Glomerular visceral epithelial cell (primary cell): ENCODE measurements around the gene TPI1.

Source experiments
- DNase-seq: peaks from one replicate; pipeline ENCODE4 v3.0.0-alpha.2; 2016; ENCODE audit errors: extremely low spot score

Gene TPI1

DNA sequence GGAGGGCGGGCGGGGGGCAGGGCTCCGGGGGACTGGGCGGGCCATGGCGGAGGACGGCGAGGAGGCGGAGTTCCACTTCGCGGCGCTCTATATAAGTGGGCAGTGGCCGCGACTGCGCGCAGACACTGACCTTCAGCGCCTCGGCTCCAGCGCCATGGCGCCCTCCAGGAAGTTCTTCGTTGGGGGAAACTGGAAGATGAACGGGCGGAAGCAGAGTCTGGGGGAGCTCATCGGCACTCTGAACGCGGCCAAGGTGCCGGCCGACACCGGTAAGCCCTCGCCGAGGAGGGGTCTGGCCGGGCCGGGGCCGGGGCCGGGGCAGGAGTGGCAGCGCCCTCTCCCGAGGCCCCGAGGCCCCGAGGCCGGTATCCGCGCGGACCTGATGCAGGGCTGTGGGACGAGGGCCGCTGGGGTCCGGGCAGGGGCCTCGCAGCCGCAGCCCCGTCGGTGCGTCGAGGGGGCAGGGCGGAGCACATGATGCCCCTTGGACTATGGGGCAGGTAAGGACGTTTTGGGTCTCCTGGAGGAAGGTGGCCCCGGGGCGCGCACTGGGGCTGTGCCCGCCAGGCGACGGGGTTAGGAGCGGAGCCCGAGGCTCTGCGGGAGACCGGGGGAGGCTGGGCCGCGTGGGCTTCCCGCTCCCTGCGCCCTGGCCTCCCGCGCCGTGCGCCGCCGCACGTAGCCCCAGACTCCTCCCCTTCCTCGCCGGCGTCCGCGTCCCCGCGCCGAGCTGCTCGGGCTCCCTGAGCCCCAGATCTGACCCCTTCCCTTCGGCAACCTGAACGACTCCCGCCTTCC lies at the start of gene TPI1:
TSS of gene TPI1 (plus strand) at position 119 of the 798 bp plus-strand sequence. CDS start at position 155, 36 bp downstream.
- peak; percentile 88 for DNase-seq

DNA sequence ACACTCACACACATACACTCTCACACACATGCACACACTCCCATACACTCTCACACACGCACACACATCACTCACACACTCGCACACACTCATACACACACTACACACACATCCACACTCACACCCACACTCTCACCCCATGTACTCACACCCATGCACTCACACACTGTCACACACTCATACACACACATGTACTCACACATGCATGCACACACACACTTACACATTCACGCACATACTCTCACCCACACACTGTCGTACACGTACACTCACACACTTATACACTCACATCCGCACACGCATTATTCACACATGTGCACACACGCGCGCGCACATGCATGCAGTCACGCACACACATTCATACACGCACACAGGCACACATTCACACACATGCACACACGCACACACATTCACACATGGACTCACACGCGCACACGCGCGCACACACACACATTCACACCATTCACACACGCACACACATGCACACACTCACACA lies 49.6 kb upstream of the TPI1 start:
- no peak for DNase-seq

- no peak for DNase-seq
Measured at GRCh38 chr12:6818222-6818621, 49.1 kb upstream of the TPI1 start.

- no peak for DNase-seq
Measured at GRCh38 chr12:6818645-6819044, 48.7 kb upstream of the TPI1 start.

DNA sequence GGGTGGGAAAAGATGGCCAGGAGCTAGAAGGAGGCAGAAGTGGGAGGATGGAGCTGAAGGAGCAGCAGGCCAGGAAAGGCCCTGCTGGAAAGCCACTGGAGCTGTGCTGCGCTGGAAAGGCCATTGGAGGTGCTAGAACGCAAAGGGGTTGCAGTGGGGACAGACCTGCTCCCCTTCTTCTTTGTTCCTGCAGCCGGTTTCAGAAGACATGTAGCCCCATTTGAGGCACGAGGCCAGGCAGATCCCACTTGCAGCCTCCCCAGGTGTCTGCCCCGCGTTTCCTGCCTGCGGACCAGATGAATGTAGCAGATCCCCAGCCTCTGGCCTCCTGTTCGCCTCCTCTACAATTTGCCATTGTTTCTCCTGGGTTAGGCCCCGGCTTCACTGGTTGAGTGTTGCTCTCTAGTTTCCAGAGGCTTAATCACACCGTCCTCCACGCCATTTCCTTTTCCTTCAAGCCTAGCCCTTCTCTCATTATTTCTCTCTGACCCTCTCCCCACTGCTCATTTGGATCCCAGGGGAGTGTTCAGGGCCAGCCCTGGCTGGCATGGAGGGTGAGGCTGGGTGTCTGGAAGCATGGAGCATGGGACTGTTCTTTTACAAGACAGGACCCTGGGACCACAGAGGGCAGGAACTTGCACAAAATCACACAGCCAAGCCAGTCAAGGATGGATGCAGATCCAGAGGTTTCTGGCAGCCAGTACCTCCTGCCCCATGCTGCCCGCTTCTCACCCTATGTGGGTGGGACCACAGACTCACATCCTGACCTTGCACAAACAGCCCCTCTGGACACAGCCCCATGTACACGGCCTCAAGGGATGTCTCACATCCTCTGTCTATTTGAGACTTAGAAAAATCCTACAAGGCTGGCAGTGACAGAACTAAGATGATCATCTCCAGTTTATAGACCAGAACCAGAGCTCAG lies 48.0 kb upstream of the TPI1 start:
- no peak for DNase-seq

DNA sequence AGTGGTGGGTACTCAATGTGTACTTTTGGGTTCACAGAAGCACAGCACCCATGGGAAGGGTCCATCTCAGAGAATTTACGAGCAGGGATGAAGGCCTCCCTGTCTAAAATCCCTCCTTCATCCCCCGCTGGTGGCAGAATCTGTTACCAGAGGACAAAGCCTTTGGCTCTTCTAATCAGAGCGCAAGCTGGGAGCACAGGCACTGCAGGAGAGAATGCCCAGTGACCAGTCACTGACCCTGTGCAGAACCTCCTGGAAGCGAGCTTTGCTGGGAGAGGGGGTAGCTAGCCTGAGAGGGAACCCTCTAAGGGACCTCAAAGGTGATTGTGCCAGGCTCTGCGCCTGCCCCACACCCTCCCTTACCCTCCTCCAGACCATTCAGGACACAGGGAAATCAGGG lies 47.2 kb upstream of the TPI1 start:
- no peak for DNase-seq

GRCh38 chr12:6821591-6822425 lies 45.5 kb upstream of the TPI1 start, which contains the start of gene GPR162:
TSS of gene GPR162 (plus strand) at chr12:6821821. CDS start at chr12:6823899, 2,078 bp downstream.
- DNase-seq, result peak; percentile 41

DNA sequence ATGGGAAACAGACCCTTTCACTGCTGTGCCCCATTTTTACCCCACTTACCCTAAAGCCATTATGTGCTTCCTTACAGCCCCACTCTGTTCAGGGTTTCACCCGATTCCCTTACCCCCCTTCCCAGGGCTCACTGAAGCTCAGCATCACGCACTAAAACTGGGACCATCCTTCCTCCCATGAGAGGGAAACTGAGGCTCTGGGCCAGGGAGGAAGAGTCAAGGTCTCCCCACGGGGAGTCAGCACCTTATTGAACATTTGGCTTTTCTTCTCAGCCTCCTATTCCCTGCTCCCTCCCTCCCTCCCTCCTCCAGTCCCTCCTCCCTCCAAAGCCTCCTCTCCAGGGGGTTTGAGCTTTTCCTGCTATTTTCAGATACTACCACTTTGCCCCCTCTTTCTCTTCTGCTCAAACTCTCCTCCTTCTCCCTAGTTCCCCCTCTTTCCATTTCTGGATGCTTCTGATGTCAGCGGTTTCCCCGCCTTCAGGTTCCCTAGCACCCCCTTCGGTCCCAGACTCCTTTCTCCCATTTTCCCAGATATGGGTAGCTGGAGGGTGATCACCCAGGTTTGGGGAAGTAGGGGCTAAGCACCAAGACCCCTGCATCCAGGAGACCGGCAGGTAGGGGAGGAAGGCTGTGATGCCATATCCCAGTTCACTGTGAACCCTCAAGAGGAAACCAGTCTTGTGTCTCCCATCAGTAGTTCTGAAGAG lies 44.8 kb upstream of the TPI1 start:
- no peak for DNase-seq

- no peak for DNase-seq
Measured at GRCh38 chr12:6823182-6824084, 43.9 kb upstream of the TPI1 start.

DNA sequence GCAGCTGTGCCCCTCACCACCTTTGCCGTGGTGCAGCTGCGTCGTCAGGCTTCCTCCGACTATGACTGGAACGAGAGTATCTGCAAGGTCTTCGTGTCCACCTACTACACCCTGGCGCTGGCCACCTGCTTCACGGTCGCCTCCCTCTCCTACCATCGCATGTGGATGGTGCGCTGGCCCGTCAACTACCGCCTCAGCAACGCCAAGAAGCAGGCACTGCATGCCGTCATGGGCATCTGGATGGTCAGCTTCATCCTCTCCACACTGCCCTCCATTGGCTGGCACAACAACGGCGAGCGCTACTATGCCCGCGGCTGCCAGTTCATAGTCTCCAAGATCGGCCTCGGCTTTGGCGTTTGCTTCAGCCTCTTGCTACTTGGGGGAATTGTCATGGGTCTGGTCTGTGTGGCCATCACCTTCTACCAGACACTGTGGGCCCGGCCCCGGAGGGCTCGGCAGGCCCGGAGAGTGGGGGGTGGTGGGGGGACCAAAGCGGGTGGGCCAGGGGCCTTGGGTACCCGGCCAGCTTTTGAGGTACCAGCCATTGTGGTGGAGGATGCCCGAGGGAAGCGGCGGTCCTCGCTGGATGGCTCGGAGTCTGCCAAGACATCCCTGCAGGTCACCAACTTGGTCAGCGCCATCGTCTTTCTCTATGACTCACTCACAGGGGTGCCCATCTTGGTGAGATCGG lies 43.1 kb upstream of the TPI1 start:
- DNase-seq, result no peak

DNA sequence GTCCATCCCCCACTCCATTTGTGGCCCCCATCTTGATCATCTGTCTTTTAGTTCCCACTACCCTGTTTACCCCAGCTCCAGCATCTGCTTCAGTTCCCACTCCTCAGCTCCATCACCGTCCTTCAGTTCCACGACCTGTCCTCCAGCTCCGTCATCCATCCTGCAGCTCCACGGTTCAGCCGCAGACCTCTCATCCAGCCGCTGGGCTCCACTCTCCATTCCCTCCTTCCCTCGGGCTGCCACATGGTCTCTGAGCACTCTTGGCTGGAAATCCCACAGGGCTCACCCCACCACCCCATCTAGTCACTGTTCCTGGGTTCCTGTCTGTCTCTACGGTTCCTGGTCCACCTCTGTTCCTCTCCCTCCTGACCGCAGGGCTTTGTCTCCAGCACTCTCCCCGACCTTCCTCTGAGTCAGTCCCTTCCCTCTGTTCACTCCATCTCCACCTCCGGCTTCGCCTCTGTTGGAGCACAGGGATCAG lies 42.4 kb upstream of the TPI1 start:
- peak; percentile 42 for DNase-seq

- peak; percentile 85 for DNase-seq
Measured at GRCh38 chr12:6825398-6826124, 41.8 kb upstream of the TPI1 start.

DNA sequence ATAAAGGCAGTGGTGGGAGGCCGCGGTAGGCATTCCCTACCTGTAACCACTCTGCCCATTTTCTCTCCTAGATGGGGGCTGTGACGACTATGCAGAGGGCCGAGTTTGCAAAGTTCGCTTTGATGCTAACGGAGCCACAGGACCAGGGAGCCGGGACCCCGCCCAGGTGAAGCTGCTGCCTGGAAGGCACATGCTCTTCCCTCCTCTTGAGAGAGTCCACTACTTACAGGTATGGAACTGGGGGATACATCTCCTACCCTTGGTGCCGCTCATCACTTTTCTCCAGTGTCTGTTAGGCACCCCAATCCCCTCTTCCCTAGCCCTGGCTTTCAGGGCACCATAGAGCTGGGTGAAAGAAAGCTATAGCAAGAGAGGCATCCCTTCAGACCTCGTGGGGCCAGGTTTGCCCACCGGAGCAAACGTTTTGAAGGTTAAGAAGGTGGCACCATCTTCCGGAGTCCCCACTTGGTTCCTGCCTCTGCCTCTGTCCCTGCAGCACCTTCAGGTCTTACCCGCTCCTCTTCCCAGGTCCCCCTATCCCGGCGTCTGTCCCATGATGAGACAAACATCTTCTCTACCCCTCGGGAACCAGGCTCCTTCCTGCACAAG lies 41.1 kb upstream of the TPI1 start:
- no peak for DNase-seq

DNA sequence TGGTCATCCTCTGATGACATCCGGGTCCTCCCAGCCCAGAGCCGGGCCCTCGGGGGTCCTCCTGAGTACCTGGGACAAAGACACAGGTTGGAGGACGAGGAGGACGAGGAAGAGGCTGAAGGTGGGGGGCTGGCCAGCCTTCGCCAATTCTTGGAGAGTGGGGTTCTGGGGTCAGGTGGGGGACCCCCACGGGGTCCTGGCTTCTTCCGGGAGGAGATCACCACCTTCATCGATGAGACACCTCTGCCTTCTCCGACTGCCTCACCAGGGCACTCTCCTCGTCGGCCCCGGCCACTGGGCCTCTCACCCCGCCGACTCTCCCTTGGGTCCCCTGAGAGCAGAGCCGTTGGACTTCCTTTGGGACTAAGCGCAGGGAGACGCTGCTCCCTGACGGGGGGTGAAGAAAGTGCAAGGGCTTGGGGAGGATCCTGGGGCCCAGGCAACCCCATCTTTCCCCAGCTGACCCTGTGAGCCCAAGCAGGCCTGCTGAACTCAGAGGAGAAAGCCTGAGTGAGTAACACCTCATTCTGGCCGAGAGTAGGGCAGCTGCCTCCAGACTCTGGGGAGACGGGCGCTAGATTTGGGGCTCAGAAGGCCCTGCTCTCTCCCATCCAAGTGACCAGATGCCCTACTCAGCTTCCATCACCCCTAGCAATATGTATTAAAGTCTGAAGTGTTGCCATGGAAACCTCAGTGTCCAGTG lies 40.4 kb upstream of the TPI1 start:
- no peak for DNase-seq

- DNase-seq, result peak; percentile 69
Measured at GRCh38 chr12:6827437-6827911, 39.9 kb upstream of the TPI1 start.

DNA sequence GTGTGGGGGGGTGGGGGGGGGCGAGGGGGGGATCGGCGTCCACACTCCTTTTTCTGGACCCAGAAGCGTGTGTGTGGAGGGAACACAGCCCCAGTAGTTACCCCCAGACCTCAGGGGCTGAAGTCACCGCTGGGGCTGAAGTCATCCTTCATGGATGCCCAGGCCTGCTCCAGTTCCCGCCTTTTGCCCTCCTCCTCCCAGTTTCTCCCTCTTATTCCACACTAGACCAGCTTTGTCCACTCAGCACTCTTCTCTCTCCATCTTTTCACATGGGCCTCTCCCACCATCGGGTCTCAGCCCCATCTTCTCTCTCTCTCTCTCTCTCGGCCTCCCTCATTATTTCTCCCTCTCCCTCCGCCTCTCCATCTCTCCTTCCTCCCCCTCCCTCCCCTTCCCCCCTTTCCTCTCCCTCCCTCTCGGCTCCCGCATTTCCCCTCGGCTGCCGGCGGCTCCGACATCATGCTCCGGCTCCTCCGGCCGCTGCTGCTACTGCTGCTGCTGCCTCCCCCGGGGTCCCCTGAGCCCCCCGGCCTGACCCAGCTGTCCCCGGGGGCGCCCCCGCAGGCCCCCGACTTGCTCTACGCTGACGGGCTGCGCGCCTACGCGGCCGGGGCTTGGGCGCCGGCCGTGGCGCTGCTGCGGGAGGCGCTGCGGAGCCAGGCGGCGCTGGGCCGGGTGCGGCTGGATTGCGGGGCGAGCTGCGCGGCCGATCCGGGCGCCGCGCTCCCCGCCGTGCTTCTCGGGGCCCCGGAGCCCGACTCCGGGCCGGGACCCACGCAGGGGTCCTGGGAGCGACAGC lies 39.1 kb upstream of the TPI1 start, which contains the start of gene P3H3:
TSS of gene P3H3 (plus strand) at position 426 of the 799 bp plus-strand sequence. CDS start at position 460, 34 bp downstream.
- DNase-seq, result peak; percentile 55
